GM10248 (cell line): ENCODE results near the gene TRAPPC12.

Source experiments
- CTCF ChIA-PET: fragments of 300-600 bp; sonication (Branson Sonifier 250); formaldehyde crosslinking; extraction: SDS; loops from one replicate; lab custom pipeline; 2021; ENCODE audit warnings: antibody characterized with exemption; lab: Yijun Ruan, JAX
- POLR2A ChIA-PET: fragments of 350-650 bp; sonication (Branson Sonifier 250); formaldehyde crosslinking; extraction: SDS; loops from one replicate; lab custom pipeline; 2020; ENCODE audit warnings: antibody characterized with exemption; lab: Yijun Ruan, JAX
- DNase-seq: peaks from one replicate; pipeline ENCODE4 v3.0.0; 2012; ENCODE audit errors: extremely low spot score
- TF ChIP-seq, protein P1 (sequence below): IDR thresholded peaks from 2 replicates; pipeline ENCODE4 v1.5.1; 2012; ENCODE audit warnings: mild to moderate bottlenecking, low read depth; ENCODE audit errors: extremely low read depth, missing control alignments, control extremely low read depth

The TRAPPC12 gene

DNA sequence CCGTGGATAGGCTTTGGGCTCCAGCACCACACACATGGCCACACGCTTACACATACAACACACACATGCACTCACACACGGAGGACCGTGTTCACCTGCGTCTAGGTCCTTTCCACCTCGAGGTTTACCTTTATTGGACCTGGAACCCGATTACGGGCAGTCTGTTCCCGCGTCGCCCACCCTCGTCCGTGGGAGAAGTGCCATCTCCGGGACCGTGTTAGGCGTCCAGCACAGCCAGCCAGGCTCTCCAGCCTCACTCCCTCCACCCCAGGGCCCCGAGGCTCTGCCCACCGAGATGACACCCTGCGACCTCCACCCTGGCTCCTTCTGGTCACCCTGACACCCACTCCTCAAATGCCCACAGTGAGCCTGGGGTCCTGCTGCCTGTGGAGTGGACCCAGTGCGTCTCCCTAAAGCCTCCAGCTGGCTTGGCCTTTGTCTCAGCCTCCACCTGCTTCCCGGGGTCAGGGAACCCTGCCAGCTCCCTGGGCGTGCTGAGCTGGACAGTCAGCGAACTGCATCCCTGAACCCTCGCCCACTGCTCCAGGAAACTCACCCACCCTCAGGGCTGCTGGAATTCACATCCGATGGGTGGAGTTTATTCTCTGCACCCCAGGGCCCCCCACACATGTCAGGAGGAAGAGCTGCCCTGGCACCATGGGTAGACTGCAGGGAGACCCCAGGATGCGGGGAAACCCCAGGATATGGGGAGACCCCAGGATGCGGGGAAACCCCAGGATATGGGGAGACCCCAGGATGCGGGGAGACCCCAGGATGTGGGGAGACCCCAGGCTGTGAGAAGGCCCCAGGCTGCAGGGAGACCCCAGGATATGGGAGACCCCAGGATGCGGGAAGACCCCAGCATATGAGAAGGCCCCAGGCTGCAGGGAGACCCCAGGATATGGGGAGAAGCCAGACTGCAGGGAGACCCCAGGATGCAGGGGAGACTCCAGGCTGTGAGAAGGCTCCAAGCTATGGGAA, 106.8 kb downstream of the TRAPPC12 start:
- DNase-seq, result no peak
- ChIA-PET CTCF (no interaction called here), POLR2A (no interaction called here)
- TF ChIP-seq, protein P1, sequence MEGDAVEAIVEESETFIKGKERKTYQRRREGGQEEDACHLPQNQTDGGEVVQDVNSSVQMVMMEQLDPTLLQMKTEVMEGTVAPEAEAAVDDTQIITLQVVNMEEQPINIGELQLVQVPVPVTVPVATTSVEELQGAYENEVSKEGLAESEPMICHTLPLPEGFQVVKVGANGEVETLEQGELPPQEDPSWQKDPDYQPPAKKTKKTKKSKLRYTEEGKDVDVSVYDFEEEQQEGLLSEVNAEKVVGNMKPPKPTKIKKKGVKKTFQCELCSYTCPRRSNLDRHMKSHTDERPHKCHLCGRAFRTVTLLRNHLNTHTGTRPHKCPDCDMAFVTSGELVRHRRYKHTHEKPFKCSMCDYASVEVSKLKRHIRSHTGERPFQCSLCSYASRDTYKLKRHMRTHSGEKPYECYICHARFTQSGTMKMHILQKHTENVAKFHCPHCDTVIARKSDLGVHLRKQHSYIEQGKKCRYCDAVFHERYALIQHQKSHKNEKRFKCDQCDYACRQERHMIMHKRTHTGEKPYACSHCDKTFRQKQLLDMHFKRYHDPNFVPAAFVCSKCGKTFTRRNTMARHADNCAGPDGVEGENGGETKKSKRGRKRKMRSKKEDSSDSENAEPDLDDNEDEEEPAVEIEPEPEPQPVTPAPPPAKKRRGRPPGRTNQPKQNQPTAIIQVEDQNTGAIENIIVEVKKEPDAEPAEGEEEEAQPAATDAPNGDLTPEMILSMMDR, result no peak

DNA sequence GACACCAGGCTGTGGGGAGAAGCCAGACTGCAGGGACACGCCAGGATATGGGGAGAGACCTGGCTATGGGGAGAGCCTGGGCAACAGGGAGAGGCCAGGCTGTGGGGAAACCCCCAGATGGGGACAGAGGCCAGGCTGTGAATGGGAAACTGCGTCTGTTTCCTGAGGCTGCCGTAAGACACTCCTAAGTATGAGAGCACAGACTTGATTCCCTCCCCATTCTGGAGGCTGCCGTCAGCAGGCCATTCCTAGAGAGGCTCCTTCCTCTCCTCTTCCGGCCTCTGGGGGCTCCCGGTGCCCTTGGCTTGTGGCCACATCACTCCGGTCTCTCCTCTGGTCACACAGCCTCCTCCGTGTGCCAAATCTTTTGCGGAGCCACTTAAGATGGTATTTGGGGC, 107.5 kb downstream of the TRAPPC12 start:
- POLR2A ChIA-PET, result no interaction called here
- CTCF ChIA-PET, result interaction anchor here (1.2 kb wide), 1 partner anchor 184 kb away, joined by 4 read pairs; no protein-coding TSS in a partner anchor
- TF ChIP-seq, protein P1, result no peak
- no peak for DNase-seq

DNA sequence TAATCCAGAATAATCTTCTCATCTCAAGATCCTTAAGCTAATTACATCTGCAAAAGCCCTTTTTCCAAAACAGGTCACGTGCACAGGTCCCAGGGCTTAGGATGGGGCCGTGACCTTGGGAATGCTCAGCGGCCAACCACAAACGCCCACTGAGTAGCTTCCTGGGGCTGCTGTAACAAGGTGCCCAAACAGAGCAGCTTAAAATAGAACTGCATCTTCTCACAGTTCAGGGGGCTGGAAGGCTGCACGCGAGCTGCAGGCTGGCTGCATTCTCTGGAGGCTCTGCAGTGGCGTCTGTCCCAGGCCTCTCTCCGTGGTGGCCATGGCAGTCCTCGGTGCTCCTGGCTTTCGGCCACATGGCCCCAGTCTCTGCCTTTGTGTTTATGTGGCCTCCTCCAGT, 107.9 kb downstream of the TRAPPC12 start:
- POLR2A ChIA-PET, result no interaction called here
- no peak for DNase-seq
- TF ChIP-seq, protein P1, result no peak
- CTCF ChIA-PET, result interaction anchor here (1.2 kb wide), 1 partner anchor 184 kb away, joined by 4 read pairs; no protein-coding TSS in a partner anchor

DNA sequence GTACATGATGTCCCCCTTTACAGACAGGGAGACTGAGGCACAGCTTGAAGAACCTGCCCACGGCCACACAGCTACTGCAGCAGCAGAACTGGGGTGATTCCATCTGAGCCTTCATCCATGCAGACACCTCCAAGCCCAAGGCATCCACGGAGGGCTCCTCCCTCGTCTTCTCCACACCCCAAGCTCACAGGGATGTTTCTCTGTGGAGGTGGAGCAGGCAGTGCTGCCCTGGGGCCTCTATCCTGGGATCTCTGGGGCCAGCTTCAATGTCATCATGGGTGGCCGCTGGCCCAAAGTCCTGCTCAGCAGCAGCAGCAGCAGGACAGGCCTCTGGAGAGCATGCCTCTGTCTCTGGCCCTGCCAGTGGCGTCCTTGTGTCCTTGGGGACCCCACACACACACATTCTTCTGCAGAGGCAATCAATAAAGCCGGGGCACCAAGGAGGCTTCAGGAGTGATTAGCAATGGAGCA, 108.6 kb downstream of the TRAPPC12 start:
- TF ChIP-seq, protein P1, result no peak
- ChIA-PET POLR2A (no interaction called here), CTCF (interaction anchor here (1.2 kb wide), 1 partner anchor 185 kb away, joined by 4 read pairs; no protein-coding TSS in a partner anchor)
- DNase-seq, result no peak

DNA sequence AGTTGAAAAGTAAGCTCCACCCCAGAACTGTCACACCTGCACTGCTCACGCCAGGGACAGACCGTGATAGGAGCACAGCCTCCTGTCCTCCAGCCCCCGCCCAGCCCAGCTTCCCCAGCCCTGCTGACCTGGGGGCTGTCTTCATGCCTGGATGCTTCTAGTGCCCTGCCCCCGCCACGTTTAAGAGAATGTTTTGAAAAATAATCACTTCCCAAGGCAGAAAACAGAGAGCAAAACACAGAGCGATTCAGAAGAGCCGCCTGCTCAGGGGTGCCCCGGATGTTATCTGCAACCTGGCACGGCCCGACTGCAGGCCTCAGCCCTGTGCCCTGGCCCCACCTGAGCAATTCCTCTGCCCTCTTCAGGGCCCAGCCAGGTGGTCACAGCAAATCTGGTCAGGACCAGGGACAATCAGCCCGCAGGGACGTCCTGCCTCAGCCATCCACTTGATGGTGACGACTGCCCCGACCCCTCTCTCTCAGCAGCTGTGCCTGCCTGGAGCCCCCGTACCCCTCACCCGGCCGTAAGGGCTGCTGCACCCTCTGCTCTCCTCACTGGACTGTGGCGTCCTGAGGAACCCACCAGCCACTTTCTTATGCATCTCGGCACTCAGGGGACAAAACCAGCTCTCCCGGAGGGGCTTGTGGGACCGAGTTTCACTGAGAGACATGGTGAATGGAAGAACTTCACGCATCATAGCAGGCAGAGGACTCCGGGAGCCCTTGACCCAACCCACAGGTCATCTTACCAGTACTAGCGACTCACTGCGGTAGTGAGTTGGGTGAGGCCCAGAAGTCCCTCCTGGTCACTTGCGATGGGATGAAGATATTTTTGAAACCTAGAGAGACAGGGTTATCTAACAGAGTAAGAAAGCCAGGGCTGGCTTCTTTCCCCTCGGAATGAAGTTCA, 109.6 kb downstream of the TRAPPC12 start:
- TF ChIP-seq, protein P1, result no peak
- CTCF ChIA-PET, result no interaction called here
- POLR2A ChIA-PET, result no interaction called here
- DNase-seq, result no peak

DNA sequence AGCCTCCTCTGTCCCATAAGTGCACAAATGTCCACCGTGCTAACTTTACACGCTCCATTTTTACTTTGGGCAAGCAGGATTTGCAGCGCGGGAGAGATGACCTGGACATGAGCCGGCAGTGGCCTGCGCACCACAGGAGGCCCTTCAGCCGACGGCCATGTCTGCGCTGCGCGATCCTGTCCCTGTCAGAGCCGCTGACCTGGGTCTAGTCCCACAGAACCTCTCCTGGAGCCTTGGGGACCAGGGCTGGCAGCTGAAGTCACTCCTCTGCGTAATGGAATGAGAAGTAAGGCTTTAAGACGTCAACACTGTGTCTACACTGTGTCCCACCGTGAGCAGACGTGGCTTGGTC, 110.2 kb downstream of the TRAPPC12 start:
- CTCF ChIA-PET, result no interaction called here
- POLR2A ChIA-PET, result no interaction called here
- DNase-seq, result no peak
- TF ChIP-seq, protein P1, result no peak
